ENCODE measurements around the gene ACOT7.

The ACOT7 gene

GRCh38 chr1:6345460-6345859 is 48.1 kb downstream of the ACOT7 start:
- Mint-ChIP-seq H3K36me3 (ENCODE audit: low read depth) (no peaks in the 10 kb centered on the region), H3K4me1 (peaks cover 29% of the 10 kb centered on the region), H3K27ac (no peak overlapping the region), H3K27me3 (ENCODE audit: low read depth) (peaks cover 15% of the 10 kb centered on the region), H3K4me3 (no peak overlapping the region), H3K9me3 (no peaks in the 10 kb centered on the region)
- TF ChIP-seq, protein P1, sequence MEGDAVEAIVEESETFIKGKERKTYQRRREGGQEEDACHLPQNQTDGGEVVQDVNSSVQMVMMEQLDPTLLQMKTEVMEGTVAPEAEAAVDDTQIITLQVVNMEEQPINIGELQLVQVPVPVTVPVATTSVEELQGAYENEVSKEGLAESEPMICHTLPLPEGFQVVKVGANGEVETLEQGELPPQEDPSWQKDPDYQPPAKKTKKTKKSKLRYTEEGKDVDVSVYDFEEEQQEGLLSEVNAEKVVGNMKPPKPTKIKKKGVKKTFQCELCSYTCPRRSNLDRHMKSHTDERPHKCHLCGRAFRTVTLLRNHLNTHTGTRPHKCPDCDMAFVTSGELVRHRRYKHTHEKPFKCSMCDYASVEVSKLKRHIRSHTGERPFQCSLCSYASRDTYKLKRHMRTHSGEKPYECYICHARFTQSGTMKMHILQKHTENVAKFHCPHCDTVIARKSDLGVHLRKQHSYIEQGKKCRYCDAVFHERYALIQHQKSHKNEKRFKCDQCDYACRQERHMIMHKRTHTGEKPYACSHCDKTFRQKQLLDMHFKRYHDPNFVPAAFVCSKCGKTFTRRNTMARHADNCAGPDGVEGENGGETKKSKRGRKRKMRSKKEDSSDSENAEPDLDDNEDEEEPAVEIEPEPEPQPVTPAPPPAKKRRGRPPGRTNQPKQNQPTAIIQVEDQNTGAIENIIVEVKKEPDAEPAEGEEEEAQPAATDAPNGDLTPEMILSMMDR (IDR thresholded peaks at IDR 0.05; ENCODE audit: unreplicated experiment in 3 of 3) = no peak

- Mint-ChIP-seq H3K9me3 (no peaks in the 10 kb centered on the region), H3K27me3 (ENCODE audit: low read depth) (peaks cover 15% of the 10 kb centered on the region), H3K27ac (no peak overlapping the region), H3K36me3 (ENCODE audit: low read depth) (no peaks in the 10 kb centered on the region), H3K4me3 (no peak overlapping the region), H3K4me1 (peaks cover 29% of the 10 kb centered on the region)
- TF ChIP-seq, protein P1 (IDR thresholded peaks at IDR 0.05; ENCODE audit: unreplicated experiment in 3 of 3) = no peak
These were observed 48.6 kb downstream of the ACOT7 start for GRCh38 chr1:6345009-6345408.

DNA sequence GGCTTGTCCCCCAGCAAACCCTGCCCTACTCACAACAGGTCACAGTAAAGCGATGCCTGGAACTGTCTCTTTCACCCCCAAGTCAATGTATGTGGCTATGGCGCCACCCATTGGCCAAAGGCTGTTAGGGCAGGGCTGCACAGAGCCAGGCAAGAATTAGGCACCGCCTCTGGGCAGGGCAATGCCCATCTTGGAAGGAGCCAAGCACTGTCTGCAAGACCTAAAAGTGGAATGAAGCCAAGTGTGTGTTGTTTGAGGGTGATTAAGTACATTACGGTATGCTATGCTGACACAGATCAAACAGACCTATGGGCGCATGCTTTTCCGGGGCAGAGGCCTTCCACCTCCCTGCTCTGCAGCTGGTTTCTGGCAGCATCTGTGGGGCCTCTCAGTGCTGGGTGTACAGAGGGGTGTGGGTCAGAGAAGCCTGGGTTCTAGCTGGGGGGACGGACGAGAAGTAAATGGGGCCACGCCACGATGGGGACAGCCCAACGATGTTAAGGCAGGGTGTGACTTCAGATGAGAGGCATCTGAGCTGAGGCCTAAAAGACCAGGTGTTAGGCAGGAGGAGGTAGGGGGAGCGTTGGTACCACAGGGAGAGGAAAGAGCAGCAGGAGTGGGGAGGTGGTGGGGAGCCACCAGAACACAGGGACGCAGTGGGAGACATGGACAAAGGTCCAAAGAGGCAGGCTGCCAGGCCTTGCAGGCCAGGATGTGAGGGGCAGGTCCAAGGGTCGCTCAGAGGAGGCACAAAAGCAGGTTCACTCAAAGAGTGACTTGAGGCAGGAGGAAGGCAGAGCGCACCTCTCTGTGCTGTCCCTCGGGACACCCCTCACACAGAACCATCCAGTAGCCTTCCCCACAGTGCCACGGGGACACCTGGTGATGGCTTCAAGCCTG is 49.8 kb downstream of the ACOT7 start:
- H3K4me3 Mint-ChIP-seq = no peak overlapping the region
- H3K4me1 Mint-ChIP-seq = peaks cover 29% of the 10 kb centered on the region
- H3K27me3 Mint-ChIP-seq (ENCODE audit: low read depth) = peaks cover 15% of the 10 kb centered on the region
- H3K9me3 Mint-ChIP-seq = no peaks in the 10 kb centered on the region
- no peaks in the 10 kb centered on the region for H3K36me3 Mint-ChIP-seq (ENCODE audit: low read depth)
- H3K27ac Mint-ChIP-seq = no peak overlapping the region
- TF ChIP-seq, protein P1 (IDR thresholded peaks at IDR 0.05; ENCODE audit: unreplicated experiment in 3 of 3) = peak; percentile 97 to 98 (median 97)

- TF ChIP-seq, protein P1 (IDR thresholded peaks at IDR 0.05; ENCODE audit: unreplicated experiment in 3 of 3) = no peak
- Mint-ChIP-seq H3K36me3 (ENCODE audit: low read depth) (no peaks in the 10 kb centered on the region), H3K9me3 (no peaks in the 10 kb centered on the region), H3K27me3 (ENCODE audit: low read depth) (peaks cover 8% of the 10 kb centered on the region), H3K4me1 (peaks cover 21% of the 10 kb centered on the region), H3K27ac (no peak overlapping the region), H3K4me3 (no peak overlapping the region)
These were observed 51.5 kb downstream of the ACOT7 start for GRCh38 chr1:6342056-6342455.

DNA sequence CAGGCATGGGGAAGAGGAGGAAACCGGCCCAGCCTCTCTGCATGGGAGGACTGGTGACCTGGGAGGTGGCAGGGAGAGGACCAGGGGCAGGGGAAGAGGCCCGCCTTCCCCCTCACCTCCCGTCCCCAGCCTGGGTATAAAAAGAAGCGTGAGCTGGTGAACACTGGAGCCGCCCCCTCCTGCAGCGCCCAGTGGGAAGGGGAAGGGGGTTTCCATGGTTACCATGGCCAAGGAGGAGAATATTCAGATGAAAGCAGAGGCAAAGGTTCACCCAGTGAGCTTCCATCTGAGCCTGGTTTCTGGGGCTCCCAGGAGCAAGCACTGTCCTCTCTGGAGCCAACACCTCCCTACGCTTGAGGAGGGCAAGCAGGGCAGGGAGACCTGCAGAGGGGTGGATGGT is 54.9 kb downstream of the ACOT7 start:
- Mint-ChIP-seq H3K27ac (no peak overlapping the region), H3K9me3 (no peaks in the 10 kb centered on the region), H3K36me3 (ENCODE audit: low read depth) (no peaks in the 10 kb centered on the region), H3K27me3 (ENCODE audit: low read depth) (peaks cover 4% of the 10 kb centered on the region), H3K4me1 (peaks cover 27% of the 10 kb centered on the region), H3K4me3 (no peak overlapping the region)
- TF ChIP-seq, protein P1 (IDR thresholded peaks at IDR 0.05; ENCODE audit: unreplicated experiment in 3 of 3) = no peak
